K562 (cell line): ENCODE measurements around the gene SORCS2. TPM values are rescaled to one million over a fixed set of nuclear protein-coding genes. Genes with fewer than 3 reads are reported as not detected.

ENCODE experiments used
- ATAC-seq: fragments of 200-7000 bp; cut with Tn5 transposase; 3 replicates; pipeline ENCODE4 v1.9.1; 2020; ENCODE audit warnings: moderate library complexity
- BruUV-seq: library from RNA; stranded (reverse); fragments of 400-500 nt; replicated peaks from 2 replicates; lab custom pipeline; 2021; lab: Mats Ljungman, UMichigan
- CTCF ChIA-PET: fragments of 300-600 bp; formaldehyde crosslinking; extraction: SDS; loops from one replicate; lab custom pipeline; 2021; ENCODE audit warnings: low intra/inter-chr PET ratio; lab: Yijun Ruan, JAX
- POLR2A ChIA-PET: fragments of 300-600, 350-650 bp; sonication (Branson Sonifier 250); formaldehyde crosslinking; extraction: SDS; loops from one replicate; lab custom pipeline; 2021; ENCODE audit warnings: antibody characterized with exemption, inconsistent platforms; lab: Yijun Ruan, JAX
- DNase-seq, 4 experiments: peaks; one replicate each; pipeline versions ENCODE4 v3.0.0 to v3.0.0-alpha.2; 2011 to 2018; ENCODE audit warnings: low spot score in 3 of 4, mixed read lengths in 3 of 4; ENCODE audit errors: extremely low read depth in 1 of 4
- FAIRE-seq: peaks from 2 replicates; lab custom pipeline; 2011; peaks lifted over from hg19 to GRCh38; lab: Jason Lieb, UNC
- H2AFZ ChIP-seq: 2 replicates; pipeline ENCODE4 v1.6.0; 2011; ENCODE audit warnings: low read depth, low read length, control low read depth, inconsistent platforms
- H3K27ac ChIP-seq: fragments of 200-600 bp; 3 replicates; pipeline ENCODE4 v1.8.0; 2011; ENCODE audit warnings: low read depth, mild to moderate bottlenecking, control low read depth, inconsistent platforms, low read length, moderate library complexity, mixed read lengths; ENCODE audit errors: extremely low read depth
- H3K27me3 ChIP-seq, 2 experiments: fragments of 300-600 bp in 1 of 2; 2 replicates in 1 of 2; 3 replicates in 1 of 2; pipeline versions ENCODE4 v1.6.0 to v1.8.0; 2011; ENCODE audit warnings: inconsistent platforms in 2 of 2, low read length in 2 of 2, mild to moderate bottlenecking in 1 of 2, mixed read lengths in 1 of 2, moderate library complexity in 1 of 2; ENCODE audit not compliant: control insufficient read depth in 2 of 2, insufficient read depth in 2 of 2
- H3K36me3 ChIP-seq: fragments of 300-600 bp; 3 replicates; pipeline ENCODE4 v1.8.0; 2011; ENCODE audit warnings: mild to moderate bottlenecking, low read length, inconsistent platforms; ENCODE audit not compliant: control insufficient read depth, insufficient read depth
- H3K4me1 ChIP-seq, 2 experiments: fragments of 200-600 bp in 1 of 2; replicated peaks in 1 of 2; 2 replicates in 1 of 2; 3 replicates in 1 of 2; pipeline versions ENCODE4 v1.5.1 to v1.8.0; 2011; ENCODE audit warnings: inconsistent platforms in 2 of 2, low read length in 2 of 2, mild to moderate bottlenecking in 1 of 2, mixed read lengths in 1 of 2, moderate library complexity in 1 of 2; ENCODE audit not compliant: control insufficient read depth in 2 of 2, insufficient read depth in 2 of 2
- H3K4me2 ChIP-seq: 2 replicates; pipeline ENCODE4 v1.6.1; 2011; ENCODE audit warnings: low read length, control low read depth, inconsistent platforms, mixed read lengths; ENCODE audit not compliant: insufficient read depth
- H3K4me3 ChIP-seq: fragments of 200-600 bp; sonication (generic), shearing (Covaris generic); 2 replicates; pipeline ENCODE4 v1.5.1; 2016; ENCODE audit warnings: control low read depth, inconsistent platforms
- H3K79me2 ChIP-seq: fragments of 200-600 bp; 3 replicates; pipeline ENCODE4 v1.8.0; 2011; ENCODE audit warnings: low read length, inconsistent platforms; ENCODE audit not compliant: control insufficient read depth, insufficient read depth
- H3K9ac ChIP-seq, 2 experiments: 2 replicates each; pipeline versions ENCODE4 v1.6.0 to v1.6.1; 2011; ENCODE audit warnings: low read depth in 2 of 2, low read length in 2 of 2, control low read depth in 1 of 2, inconsistent platforms in 1 of 2, mild to moderate bottlenecking in 1 of 2, mixed read lengths in 1 of 2; ENCODE audit not compliant: insufficient read depth in 1 of 2
- H3K9me1 ChIP-seq: one replicate; pipeline ENCODE4 v1.6.0; 2011; ENCODE audit warnings: inconsistent platforms, mild to moderate bottlenecking, low read length, moderate library complexity; ENCODE audit not compliant: control insufficient read depth, insufficient read depth
- H3K9me3 ChIP-seq: replicated peaks from 2 replicates; pipeline ENCODE4 v1.5.1; 2011; ENCODE audit warnings: low read depth, low read length, inconsistent platforms; ENCODE audit not compliant: control insufficient read depth, insufficient read depth
- H4K20me1 ChIP-seq: replicated peaks from 2 replicates; pipeline ENCODE4 v1.6.1; 2011; ENCODE audit warnings: low read length, inconsistent platforms, mixed read lengths; ENCODE audit not compliant: control insufficient read depth, insufficient read depth
- AFF1 ChIP-seq, 2 experiments: fragments of 450-650 bp; IDR thresholded peaks; 2 replicates each; pipeline ENCODE4 v1.6.1; 2018; ENCODE audit warnings: mild to moderate bottlenecking in 2 of 2, low read depth in 1 of 2; ENCODE audit not compliant: partially characterized antibody in 2 of 2
- CHD2 ChIP-seq: IDR thresholded peaks from 2 replicates; pipeline ENCODE4 v1.6.1; 2011; ENCODE audit warnings: low read depth, low read length
- CTBP1 ChIP-seq: fragments of 450-650 bp; IDR thresholded peaks from 2 replicates; pipeline ENCODE4 v1.6.1; 2016; ENCODE audit warnings: borderline replicate concordance
- ELF1 ChIP-seq: fragments of 200-800 bp; sonication (Bioruptor generic); IDR thresholded peaks from 2 replicates; pipeline ENCODE4 v1.6.1; 2016; ENCODE audit warnings: missing genetic modification characterization, missing compliant biosample characterization
- MEF2D ChIP-seq: conservative IDR thresholded peaks from 2 replicates; pipeline ENCODE4 v1.6.1; 2016; ENCODE audit warnings: low read depth, missing genetic modification characterization, missing compliant biosample characterization
- RBM17 ChIP-seq: fragments of 200-400 bp; formaldehyde crosslinking; IDR thresholded peaks from 2 replicates; pipeline ENCODE4 v1.6.1; 2017; ENCODE audit warnings: low read depth, mild to moderate bottlenecking, low read length, borderline replicate concordance
- SRF ChIP-seq, 2 experiments: fragments of 250-450, 450-650 bp in 1 of 2; sonication (Bioruptor Pico) in 1 of 2; sonication (generic) in 1 of 2; formaldehyde crosslinking; IDR thresholded peaks; 2 replicates each; pipeline versions ENCODE4 v1.5.0 to v1.5.1; 2020 to 2022; ENCODE audit warnings: mild to moderate bottlenecking in 1 of 2, missing genetic modification reagents in 1 of 2
- THRAP3 ChIP-seq: fragments of 450-650 bp; IDR thresholded peaks from 2 replicates; pipeline ENCODE4 v1.6.1; 2016; ENCODE audit warnings: mild to moderate bottlenecking, inconsistent platforms, borderline replicate concordance
- ZNF77 ChIP-seq: fragments of 250-450 bp; sonication (Bioruptor Pico); IDR thresholded peaks from 2 replicates; pipeline ENCODE4 v1.5.0; 2020
- WGBS: fragments of 100-300 bp; shearing (Covaris generic); methylation state at CpG from one replicate; pipeline ENCODE4 v1.1.6; 2016; ENCODE audit warnings: low coverage, mixed read lengths; ENCODE audit not compliant: insufficient coverage; ENCODE audit errors: missing lambda C conversion rate; 5-methylcytosine and 5-hydroxymethylcytosine counted together
- in situ Hi-C: fragments of 300-500 bp; cut with MboI; formaldehyde crosslinking; loops from 4 replicates; pipeline ENCODE4 v1.15.0; 2018; ENCODE audit warnings: inconsistent platforms, mixed read lengths
- intact Hi-C: fragments of 100-400 bp; cut with micrococcal nuclease; formaldehyde crosslinking; loops from 2 replicates; pipeline ENCODE4 v1.14.2; 2022
- polyA plus RNA-seq, 8 experiments: library from polyadenylated mRNA; depleted of rRNA in 4 of 8; stranded (reverse) in 5 of 8; unstranded in 3 of 8; fragments of >200 nt; fragmentation: Nextera tagmentation in 2 of 8; fragmentation: Illumina TruSeq in 1 of 8; extraction: Ambion mirVana in 2 of 8; extraction: Trizol in 1 of 8; gene quantifications; 2 replicates each; pipeline versions ENCODE4 v1.2.1 to v1.2.3, GENCODE V29; 2011 to 2014; ENCODE audit warnings: inconsistent platforms in 1 of 8, missing spikeins in 1 of 8
- total RNA-seq, 7 experiments: library from RNA; depleted of rRNA in 6 of 7; stranded (reverse); fragments of >200 nt in 6 of 7; fragmentation: Illumina TruSeq in 2 of 7; extraction: Trizol in 2 of 7; gene quantifications; 2 replicates each; pipeline versions ENCODE4 v1.2.1 to v1.2.3, GENCODE V29; 2011 to 2021; ENCODE audit warnings: low replicate concordance in 1 of 7

SORCS2 gene
- total and polyA plus RNA-seq, 9 of the 15 experiments (the other 6 are each of a cell fraction or from before 2014, with no cell fraction given): not detected

GRCh38 chr4:7470111-7470510 is 277.8 kb downstream of the SORCS2 start:
- Histone ChIP-seq H3K9me1 (no peaks in the 10 kb centered on the region), H3K4me1 (no peaks in the 10 kb centered on the region), H3K4me3 (no peak overlapping the region), H2AFZ (no peak overlapping the region), H3K27ac (no peak overlapping the region), H3K36me3 (no peaks in the 10 kb centered on the region), H3K27me3 (peaks cover 7 to 40% of the 10 kb centered on the region in 2 experiments; a peak in 4 of 5 replicates), H3K9me3 (no peaks in the 10 kb centered on the region), H3K9ac (no peak overlapping the region), H3K79me2 (no peaks in the 10 kb centered on the region), H4K20me1 (0 out of 2 replicates have a peak, but pooled peaks cover 4% of the 10 kb centered on the region), H3K4me2 (no peak overlapping the region)
- ATAC-seq: no peak
- no peak for TF ChIP-seq ELF1
- TF ChIP-seq CTBP1: no peak
- no peak for TF ChIP-seq AFF1 (IDR thresholded peaks at IDR 0.05; ENCODE audit: low read depth in 1 of 2, partially characterized antibody in 2 of 2)
- TF ChIP-seq SRF (CRISPR knock-in tag; IDR thresholded peaks at IDR 0.05): no peak
- no peak for TF ChIP-seq ZNF77
- TF ChIP-seq THRAP3: no peak
- no peak for TF ChIP-seq CHD2
- no peak for TF ChIP-seq MEF2D (tag)
- TF ChIP-seq RBM17: no peak
- ChIA-PET POLR2A (no interaction called here), CTCF (no interaction called here)
- intact Hi-C loops (no loop called here), in situ Hi-C loops (no loop called here)
- WGBS: 0% methylated on average over 3 of the region's 3 CpGs
- no peak for DNase-seq
- FAIRE-seq: no peak
- no TSS peak for BruUV-seq
